Choroid plexus epithelial cell (primary cell): ENCODE results near the gene KRTAP16-1.

Experiments used
- DNase-seq: peaks from one replicate; pipeline ENCODE4 v3.0.0-alpha.2; 2010; ENCODE audit warnings: low read depth
- H3K4me3 ChIP-seq: 2 replicates; pipeline ENCODE4 v1.5.1; 2011; ENCODE audit warnings: low read depth, mild to moderate bottlenecking, control low read depth, low read length, moderate library complexity
- CTCF ChIP-seq: conservative IDR thresholded peaks from 2 replicates; pipeline ENCODE4 v1.5.1; 2011; ENCODE audit warnings: low read depth, mild to moderate bottlenecking, control low read depth, inconsistent platforms, low read length, moderate library complexity

Gene KRTAP16-1

GRCh38 chr17:41308251-41308917 lies 725 bp downstream of the KRTAP16-1 start:
- H3K4me3 ChIP-seq = no peak overlapping the region
- DNase-seq = no peak
- TF ChIP-seq CTCF = no peak

- H3K4me3 ChIP-seq = no peak overlapping the region
- no peak for TF ChIP-seq CTCF
- DNase-seq = peak; percentile 55
Observed at GRCh38 chr17:41307647-41308046, 1.5 kb downstream of the KRTAP16-1 start.

- no peak overlapping the region for H3K4me3 ChIP-seq
- DNase-seq = no peak
- TF ChIP-seq CTCF = no peak
Observed at GRCh38 chr17:41304091-41304490, 5.0 kb downstream of the KRTAP16-1 start.

- no peak for DNase-seq
- H3K4me3 ChIP-seq = no peak overlapping the region
- TF ChIP-seq CTCF = no peak
Observed at GRCh38 chr17:41302981-41303380, 6.1 kb downstream of the KRTAP16-1 start.

- TF ChIP-seq CTCF = no peak
- H3K4me3 ChIP-seq = no peak within 1 kb of the TSS
- no peak for DNase-seq
Observed at GRCh38 chr17:41301916-41302901, 6.9 kb downstream of the KRTAP16-1 start, which contains the start of gene KRTAP29-1. TSS of gene KRTAP29-1 (minus strand) at chr17:41302851. CDS start at chr17:41302851, 0 bp downstream.

- TF ChIP-seq CTCF = no peak
- no peak overlapping the region for H3K4me3 ChIP-seq
- DNase-seq = no peak
Observed at GRCh38 chr17:41301204-41301790, 7.8 kb downstream of the KRTAP16-1 start.
